ENCODE data around the gene KCNMA1.

KCNMA1 gene

GRCh38 chr10:76977046-76977445, 660.6 kb downstream of the KCNMA1 start:
- Histone ChIP-seq H3K27me3 (ENCODE audit: control insufficient read depth in 1 of 2, insufficient read depth in 2 of 2, low read length in 2 of 2) (no peaks in the 10 kb centered on the region), H3K4me1 (ENCODE audit: control insufficient read depth, insufficient read depth, low read length) (no peaks in the 10 kb centered on the region), H3K9me3 (ENCODE audit: control insufficient read depth in 2 of 2, low read length in 2 of 2) (no peaks in the 10 kb centered on the region), H3K9ac (ENCODE audit: low read length in 2 of 2) (no peak overlapping the region), H3K4me3 (ENCODE audit: low read length in 2 of 2) (no peak overlapping the region), H3K27ac (ENCODE audit: low read length) (no peak overlapping the region), H3K36me3 (ENCODE audit: control insufficient read depth in 2 of 2, insufficient read depth in 2 of 2, low read length in 2 of 2) (peaks cover 0 to 4% of the 10 kb centered on the region in 2 donors)

GRCh38 chr10:76976142-76976541, 661.5 kb downstream of the KCNMA1 start:
- Histone ChIP-seq H3K9me3 (ENCODE audit: control insufficient read depth in 2 of 2, low read length in 2 of 2) (no peaks in the 10 kb centered on the region), H3K36me3 (ENCODE audit: control insufficient read depth in 2 of 2, insufficient read depth in 2 of 2, low read length in 2 of 2) (peaks cover 0 to 4% of the 10 kb centered on the region in 2 donors), H3K27ac (ENCODE audit: low read length) (no peak overlapping the region), H3K4me3 (ENCODE audit: low read length in 2 of 2) (no peak overlapping the region), H3K4me1 (ENCODE audit: control insufficient read depth, insufficient read depth, low read length) (no peaks in the 10 kb centered on the region), H3K9ac (ENCODE audit: low read length in 2 of 2) (no peak overlapping the region), H3K27me3 (ENCODE audit: control insufficient read depth in 1 of 2, insufficient read depth in 2 of 2, low read length in 2 of 2) (no peaks in the 10 kb centered on the region)

GRCh38 chr10:76975126-76975525, 662.5 kb downstream of the KCNMA1 start:
- no peak overlapping the region for H3K27ac ChIP-seq (ENCODE audit: low read length)
- H3K9me3 ChIP-seq (ENCODE audit: control insufficient read depth in 2 of 2, low read length in 2 of 2) = no peaks in the 10 kb centered on the region
- H3K36me3 ChIP-seq (ENCODE audit: control insufficient read depth in 2 of 2, insufficient read depth in 2 of 2, low read length in 2 of 2) = peaks cover 0 to 4% of the 10 kb centered on the region in 2 donors
- H3K27me3 ChIP-seq (ENCODE audit: control insufficient read depth in 1 of 2, insufficient read depth in 2 of 2, low read length in 2 of 2) = no peaks in the 10 kb centered on the region
- no peak overlapping the region for H3K4me3 ChIP-seq (ENCODE audit: low read length in 2 of 2)
- no peak overlapping the region for H3K9ac ChIP-seq (ENCODE audit: low read length in 2 of 2)
- no peaks in the 10 kb centered on the region for H3K4me1 ChIP-seq (ENCODE audit: control insufficient read depth, insufficient read depth, low read length)

- Histone ChIP-seq H3K27me3 (ENCODE audit: control insufficient read depth in 1 of 2, insufficient read depth in 2 of 2, low read length in 2 of 2) (no peaks in the 10 kb centered on the region), H3K27ac (ENCODE audit: low read length) (no peak overlapping the region), H3K9me3 (ENCODE audit: control insufficient read depth in 2 of 2, low read length in 2 of 2) (no peaks in the 10 kb centered on the region), H3K4me3 (ENCODE audit: low read length in 2 of 2) (no peak overlapping the region), H3K9ac (ENCODE audit: low read length in 2 of 2) (no peak overlapping the region), H3K4me1 (ENCODE audit: control insufficient read depth, insufficient read depth, low read length) (no peaks in the 10 kb centered on the region), H3K36me3 (ENCODE audit: control insufficient read depth in 2 of 2, insufficient read depth in 2 of 2, low read length in 2 of 2) (peaks cover 0 to 4% of the 10 kb centered on the region in 2 donors)
Observed at GRCh38 chr10:76974017-76974691, 663.5 kb downstream of the KCNMA1 start.

- no peaks in the 10 kb centered on the region for H3K4me1 ChIP-seq (ENCODE audit: control insufficient read depth, insufficient read depth, low read length)
- no peaks in the 10 kb centered on the region for H3K27me3 ChIP-seq (ENCODE audit: control insufficient read depth in 1 of 2, insufficient read depth in 2 of 2, low read length in 2 of 2)
- H3K9me3 ChIP-seq (ENCODE audit: control insufficient read depth in 2 of 2, low read length in 2 of 2) = no peaks in the 10 kb centered on the region
- no peak overlapping the region for H3K4me3 ChIP-seq (ENCODE audit: low read length in 2 of 2)
- no peak overlapping the region for H3K9ac ChIP-seq (ENCODE audit: low read length in 2 of 2)
- peaks cover 0 to 4% of the 10 kb centered on the region in 2 donors for H3K36me3 ChIP-seq (ENCODE audit: control insufficient read depth in 2 of 2, insufficient read depth in 2 of 2, low read length in 2 of 2)
- H3K27ac ChIP-seq (ENCODE audit: low read length) = no peak overlapping the region
Observed at GRCh38 chr10:76973091-76974016, 664.3 kb downstream of the KCNMA1 start.

- peaks cover under 1 to 4% of the 10 kb centered on the region in 2 donors for H3K36me3 ChIP-seq (ENCODE audit: control insufficient read depth in 2 of 2, insufficient read depth in 2 of 2, low read length in 2 of 2)
- no peaks in the 10 kb centered on the region for H3K4me1 ChIP-seq (ENCODE audit: control insufficient read depth, insufficient read depth, low read length)
- no peak overlapping the region for H3K27ac ChIP-seq (ENCODE audit: low read length)
- no peak overlapping the region for H3K9ac ChIP-seq (ENCODE audit: low read length in 2 of 2)
- H3K27me3 ChIP-seq (ENCODE audit: control insufficient read depth in 1 of 2, insufficient read depth in 2 of 2, low read length in 2 of 2) = no peaks in the 10 kb centered on the region
- H3K9me3 ChIP-seq (ENCODE audit: control insufficient read depth in 2 of 2, low read length in 2 of 2) = no peaks in the 10 kb centered on the region
- H3K4me3 ChIP-seq (ENCODE audit: low read length in 2 of 2) = no peak overlapping the region
Observed at GRCh38 chr10:76972541-76972940, 665.1 kb downstream of the KCNMA1 start.

GRCh38 chr10:76971547-76972170, 665.9 kb downstream of the KCNMA1 start:
- Histone ChIP-seq H3K9ac (ENCODE audit: low read length in 2 of 2) (no peak overlapping the region), H3K27me3 (ENCODE audit: control insufficient read depth in 1 of 2, insufficient read depth in 2 of 2, low read length in 2 of 2) (no peaks in the 10 kb centered on the region), H3K4me3 (ENCODE audit: low read length in 2 of 2) (no peak overlapping the region), H3K9me3 (ENCODE audit: control insufficient read depth in 2 of 2, low read length in 2 of 2) (no peaks in the 10 kb centered on the region), H3K4me1 (ENCODE audit: control insufficient read depth, insufficient read depth, low read length) (no peaks in the 10 kb centered on the region), H3K36me3 (ENCODE audit: control insufficient read depth in 2 of 2, insufficient read depth in 2 of 2, low read length in 2 of 2) (peaks cover 4% of the 10 kb centered on the region in 2 donors), H3K27ac (ENCODE audit: low read length) (no peak overlapping the region)

GRCh38 chr10:76970711-76971519, 666.7 kb downstream of the KCNMA1 start:
- Histone ChIP-seq H3K27ac (ENCODE audit: low read length) (no peak overlapping the region), H3K27me3 (ENCODE audit: control insufficient read depth in 1 of 2, insufficient read depth in 2 of 2, low read length in 2 of 2) (no peaks in the 10 kb centered on the region), H3K4me3 (ENCODE audit: low read length in 2 of 2) (no peak overlapping the region), H3K36me3 (ENCODE audit: control insufficient read depth in 2 of 2, insufficient read depth in 2 of 2, low read length in 2 of 2) (peaks cover 4% of the 10 kb centered on the region in 2 donors), H3K4me1 (ENCODE audit: control insufficient read depth, insufficient read depth, low read length) (no peaks in the 10 kb centered on the region), H3K9me3 (ENCODE audit: control insufficient read depth in 2 of 2, low read length in 2 of 2) (no peaks in the 10 kb centered on the region), H3K9ac (ENCODE audit: low read length in 2 of 2) (no peak overlapping the region)

GRCh38 chr10:76969366-76969948, 668.2 kb downstream of the KCNMA1 start:
- Histone ChIP-seq H3K36me3 (ENCODE audit: control insufficient read depth in 2 of 2, insufficient read depth in 2 of 2, low read length in 2 of 2) (peaks cover 0 to 4% of the 10 kb centered on the region in 2 donors), H3K27me3 (ENCODE audit: control insufficient read depth in 1 of 2, insufficient read depth in 2 of 2, low read length in 2 of 2) (no peaks in the 10 kb centered on the region), H3K9ac (ENCODE audit: low read length in 2 of 2) (no peak overlapping the region), H3K9me3 (ENCODE audit: control insufficient read depth in 2 of 2, low read length in 2 of 2) (no peaks in the 10 kb centered on the region), H3K4me1 (ENCODE audit: control insufficient read depth, insufficient read depth, low read length) (no peaks in the 10 kb centered on the region), H3K27ac (ENCODE audit: low read length) (no peak overlapping the region), H3K4me3 (ENCODE audit: low read length in 2 of 2) (no peak overlapping the region)

GRCh38 chr10:76968483-76968882, 669.1 kb downstream of the KCNMA1 start:
- H3K9ac ChIP-seq (ENCODE audit: low read length in 2 of 2) = no peak overlapping the region
- no peaks in the 10 kb centered on the region for H3K4me1 ChIP-seq (ENCODE audit: control insufficient read depth, insufficient read depth, low read length)
- no peaks in the 10 kb centered on the region for H3K27me3 ChIP-seq (ENCODE audit: control insufficient read depth in 1 of 2, insufficient read depth in 2 of 2, low read length in 2 of 2)
- no peak overlapping the region for H3K4me3 ChIP-seq (ENCODE audit: low read length in 2 of 2)
- no peaks in the 10 kb centered on the region for H3K9me3 ChIP-seq (ENCODE audit: control insufficient read depth in 2 of 2, low read length in 2 of 2)
- peaks cover 4% of the 10 kb centered on the region in 2 donors for H3K36me3 ChIP-seq (ENCODE audit: control insufficient read depth in 2 of 2, insufficient read depth in 2 of 2, low read length in 2 of 2)
- no peak overlapping the region for H3K27ac ChIP-seq (ENCODE audit: low read length)
